ENCODE measurements around the gene RAB14. TPM values are rescaled to one million over a fixed set of nuclear protein-coding genes. Genes with fewer than 3 reads are reported as not detected.

Gene RAB14
- total and polyA plus RNA-seq, 3 donors from 2014 or later: 44.6 to 66.7 (median 51.1) TPM

DNA sequence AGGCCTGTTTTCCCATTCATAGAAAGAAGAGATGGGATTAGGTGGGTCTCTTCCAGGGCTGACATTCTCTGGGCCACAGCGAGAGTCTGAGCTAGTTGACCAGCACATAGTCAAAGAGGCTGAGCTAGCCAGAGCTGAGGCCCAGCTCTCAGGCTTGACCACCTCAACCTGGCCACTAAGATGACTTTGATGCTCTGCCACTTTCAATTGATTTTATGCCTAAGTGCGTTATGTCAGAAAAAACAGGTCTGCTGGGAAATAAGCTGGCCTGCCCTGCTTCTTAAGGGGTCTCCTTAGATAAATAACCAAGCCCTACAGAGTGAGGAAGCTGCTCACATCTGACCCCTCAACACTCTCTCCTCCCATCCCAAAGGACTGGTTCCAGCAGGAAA is 20.0 kb upstream of the RAB14 start:
- Histone ChIP-seq H3K9me3 (no peaks in the 10 kb centered on the region), H3K4me3 (no peak overlapping the region), H3K27ac (no peak overlapping the region), H3K27me3 (no peaks in the 10 kb centered on the region), H3K36me3 (ENCODE audit: low read depth, missing control alignments) (no peaks in the 10 kb centered on the region), H3K4me1 (no peaks in the 10 kb centered on the region)
- intact Hi-C loops (cut with DNase I; ENCODE audit: low total_unique reads): no loop called here
- TF ChIP-seq POLR2A (IDR thresholded peaks at IDR 0.05): no peak
- TF ChIP-seq, protein P1, sequence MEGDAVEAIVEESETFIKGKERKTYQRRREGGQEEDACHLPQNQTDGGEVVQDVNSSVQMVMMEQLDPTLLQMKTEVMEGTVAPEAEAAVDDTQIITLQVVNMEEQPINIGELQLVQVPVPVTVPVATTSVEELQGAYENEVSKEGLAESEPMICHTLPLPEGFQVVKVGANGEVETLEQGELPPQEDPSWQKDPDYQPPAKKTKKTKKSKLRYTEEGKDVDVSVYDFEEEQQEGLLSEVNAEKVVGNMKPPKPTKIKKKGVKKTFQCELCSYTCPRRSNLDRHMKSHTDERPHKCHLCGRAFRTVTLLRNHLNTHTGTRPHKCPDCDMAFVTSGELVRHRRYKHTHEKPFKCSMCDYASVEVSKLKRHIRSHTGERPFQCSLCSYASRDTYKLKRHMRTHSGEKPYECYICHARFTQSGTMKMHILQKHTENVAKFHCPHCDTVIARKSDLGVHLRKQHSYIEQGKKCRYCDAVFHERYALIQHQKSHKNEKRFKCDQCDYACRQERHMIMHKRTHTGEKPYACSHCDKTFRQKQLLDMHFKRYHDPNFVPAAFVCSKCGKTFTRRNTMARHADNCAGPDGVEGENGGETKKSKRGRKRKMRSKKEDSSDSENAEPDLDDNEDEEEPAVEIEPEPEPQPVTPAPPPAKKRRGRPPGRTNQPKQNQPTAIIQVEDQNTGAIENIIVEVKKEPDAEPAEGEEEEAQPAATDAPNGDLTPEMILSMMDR (IDR thresholded peaks at IDR 0.05): no peak
- 88 to 98% methylated on average over 1 to 2 of the region's 2 CpGs for WGBS, 2 donors
- no peak for DNase-seq

DNA sequence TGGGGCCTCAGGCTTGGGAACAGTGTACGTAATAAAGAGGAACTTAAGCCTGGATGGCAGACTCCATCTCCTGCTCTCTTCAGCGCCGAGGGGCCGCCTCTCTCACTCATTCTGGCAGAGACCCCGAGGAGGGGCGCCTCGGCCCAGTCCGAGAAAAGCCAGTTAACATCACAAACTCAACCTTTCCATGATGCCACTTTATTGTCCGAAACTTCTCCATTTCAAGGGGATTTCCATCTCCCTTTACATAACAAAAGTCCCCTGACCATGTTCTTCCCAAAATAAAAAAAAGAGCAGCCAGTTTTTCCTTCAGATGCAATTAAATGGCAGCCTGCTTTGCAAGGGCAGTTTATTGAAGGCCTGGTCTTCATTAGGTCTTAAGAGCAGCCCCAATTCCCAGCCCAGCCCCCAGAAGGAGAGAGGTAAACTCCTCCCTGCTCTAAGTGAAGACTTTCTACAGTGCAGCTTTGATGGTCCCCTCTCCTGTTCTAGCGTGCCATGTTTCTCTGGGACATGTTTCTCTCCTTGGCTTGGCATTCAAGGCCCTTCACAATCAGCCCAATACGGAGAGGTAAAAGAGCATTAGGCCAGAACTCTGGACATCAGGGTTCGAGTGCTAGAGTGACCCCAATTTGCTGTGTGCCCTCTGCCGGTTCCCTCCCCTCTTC is 19.5 kb upstream of the RAB14 start:
- H3K27ac ChIP-seq: no peak overlapping the region
- no peak for DNase-seq
- H3K4me1 ChIP-seq: no peaks in the 10 kb centered on the region
- WGBS, 2 donors: 82% methylated on average over 13 of the region's 13 CpGs
- no peaks in the 10 kb centered on the region for H3K9me3 ChIP-seq
- H3K4me3 ChIP-seq: no peak overlapping the region
- intact Hi-C loops (cut with DNase I; ENCODE audit: low total_unique reads): no loop called here
- no peak for TF ChIP-seq POLR2A (IDR thresholded peaks at IDR 0.05)
- TF ChIP-seq, protein P1 (IDR thresholded peaks at IDR 0.05): no peak
- no peaks in the 10 kb centered on the region for H3K36me3 ChIP-seq (ENCODE audit: low read depth, missing control alignments)
- no peaks in the 10 kb centered on the region for H3K27me3 ChIP-seq

DNA sequence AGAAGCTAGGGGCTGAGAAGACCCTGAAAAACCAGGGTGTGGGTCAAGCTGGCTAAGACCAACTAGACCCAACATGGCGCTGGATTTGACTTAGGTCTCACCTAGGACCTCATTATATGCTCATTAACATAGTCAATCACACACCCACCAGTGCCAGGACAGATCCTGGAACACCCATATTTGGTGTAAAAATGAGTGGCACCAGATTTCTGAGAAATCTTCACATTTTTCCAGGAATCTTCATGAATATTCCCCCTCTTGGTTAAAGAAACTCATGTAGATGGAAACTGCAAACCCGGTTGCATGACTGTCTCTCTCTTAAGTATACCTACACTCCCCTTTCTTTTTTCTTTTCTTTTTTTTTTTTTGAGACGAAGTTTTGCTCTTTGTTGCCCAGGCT is 17.9 kb upstream of the RAB14 start:
- no peak overlapping the region for H3K4me3 ChIP-seq
- no peaks in the 10 kb centered on the region for H3K4me1 ChIP-seq
- no peaks in the 10 kb centered on the region for H3K36me3 ChIP-seq (ENCODE audit: low read depth, missing control alignments)
- no peak overlapping the region for H3K27ac ChIP-seq
- no peaks in the 10 kb centered on the region for H3K9me3 ChIP-seq
- no peak for TF ChIP-seq POLR2A (IDR thresholded peaks at IDR 0.05)
- TF ChIP-seq, protein P1 (IDR thresholded peaks at IDR 0.05): no peak
- no peaks in the 10 kb centered on the region for H3K27me3 ChIP-seq
- intact Hi-C loops (cut with DNase I; ENCODE audit: low total_unique reads): loop anchor here (10.0 kb wide), 3 partner anchors 45 to 175 kb away; partner anchors contain the start of gene GSN
- no peak for DNase-seq
- WGBS, 2 donors: 89 to 95% methylated on average over 3 of the region's 3 CpGs

DNA sequence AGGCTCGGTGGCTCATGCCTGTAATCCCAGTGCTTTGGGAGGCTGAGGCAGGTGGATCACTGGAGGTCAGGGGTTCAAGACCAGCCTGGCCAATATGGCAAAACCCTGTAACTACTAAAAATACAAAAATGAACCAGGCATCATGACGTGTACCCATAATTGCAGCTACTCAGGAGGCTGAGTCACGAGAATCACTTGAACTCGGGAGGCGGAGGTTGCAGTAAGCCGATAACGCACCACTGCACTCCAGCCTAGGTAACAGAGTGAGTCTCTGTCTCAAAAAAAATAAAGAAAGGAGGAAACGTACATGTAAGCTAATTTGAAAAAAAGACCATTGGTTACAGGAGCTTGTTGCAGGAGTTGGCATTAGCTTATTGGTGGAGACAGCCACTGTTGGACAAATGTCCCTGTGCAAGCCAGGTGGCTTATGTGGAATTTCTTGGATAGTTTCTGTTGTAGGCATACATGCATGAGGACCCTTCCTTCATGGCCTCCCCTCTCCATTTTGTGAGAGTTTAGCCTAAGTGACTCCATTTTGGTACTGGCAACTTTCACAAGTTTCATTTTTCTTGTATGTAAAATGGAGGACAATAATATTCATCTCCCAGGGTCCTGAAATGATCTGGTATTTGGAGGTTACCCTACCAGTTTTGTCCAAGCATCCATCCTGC is 16.8 kb upstream of the RAB14 start:
- Histone ChIP-seq H3K36me3 (ENCODE audit: low read depth, missing control alignments) (no peaks in the 10 kb centered on the region), H3K27ac (no peak overlapping the region), H3K4me1 (no peaks in the 10 kb centered on the region), H3K4me3 (no peak overlapping the region), H3K9me3 (no peaks in the 10 kb centered on the region), H3K27me3 (no peaks in the 10 kb centered on the region)
- WGBS, 2 donors: 94 to 95% methylated on average over 8 of the region's 8 CpGs
- no peak for DNase-seq
- intact Hi-C loops (cut with DNase I; ENCODE audit: low total_unique reads): loop anchor here (10.0 kb wide), 3 partner anchors 46 to 176 kb away; partner anchors contain the start of gene GSN
- no peak for TF ChIP-seq POLR2A (IDR thresholded peaks at IDR 0.05)
- TF ChIP-seq, protein P1 (IDR thresholded peaks at IDR 0.05): no peak

All from testis (tissue), 3 donors.